HCT116 (cell line): ENCODE data around the gene AP3B1.

ENCODE experiments used
- CBX3 ChIP-seq: IDR thresholded peaks from 2 replicates; pipeline ENCODE4 v1.6.1; 2012; ENCODE audit warnings: low read depth
- CTCF ChIP-seq, 3 experiments: fragments of 200-600 bp in 1 of 3; sonication (generic) in 1 of 3; IDR thresholded peaks in 2 of 3; conservative IDR thresholded peaks in 1 of 3; 2 replicates each; pipeline ENCODE4 v1.5.1; 2012 to 2017; ENCODE audit warnings: low read depth in 2 of 3, low read length in 2 of 3, antibody characterized with exemption in 1 of 3, borderline replicate concordance in 1 of 3, control low read depth in 1 of 3, mild to moderate bottlenecking in 1 of 3, mixed read lengths in 1 of 3, mixed run types in 1 of 3, moderate library complexity in 1 of 3; ENCODE audit not compliant: insufficient read depth in 1 of 3
- ELF1 ChIP-seq: IDR thresholded peaks from 2 replicates; pipeline ENCODE4 v1.6.1; 2012; ENCODE audit warnings: low read depth, borderline replicate concordance
- EZH2 ChIP-seq: fragments of 200-600 bp; sonication (generic); IDR thresholded peaks from 2 replicates; pipeline ENCODE4 v1.6.1; 2017; ENCODE audit warnings: antibody characterized with exemption, mixed run types
- FOSL1 ChIP-seq: IDR thresholded peaks from 2 replicates; pipeline ENCODE4 v1.6.1; 2012; ENCODE audit warnings: low read depth
- MAX ChIP-seq: IDR thresholded peaks from 2 replicates; pipeline ENCODE4 v1.6.1; 2012
- POLR2A ChIP-seq: IDR thresholded peaks from 2 replicates; pipeline ENCODE4 v1.7.0; 2011; ENCODE audit warnings: borderline replicate concordance; ENCODE audit not compliant: insufficient read depth, insufficient read length; ENCODE audit errors: extremely low read depth
- POLR2AphosphoS5 ChIP-seq: IDR thresholded peaks from 2 replicates; pipeline ENCODE4 v1.6.1; 2011; ENCODE audit warnings: mild to moderate bottlenecking, low read depth, low read length, moderate library complexity
- RAD21 ChIP-seq: IDR thresholded peaks from 2 replicates; pipeline ENCODE4 v1.6.1; 2012; ENCODE audit warnings: low read depth, mild to moderate bottlenecking
- YY1 ChIP-seq: IDR thresholded peaks from 2 replicates; pipeline ENCODE4 v1.6.1; 2011; ENCODE audit warnings: low read length, low read depth, moderate library complexity, mild to moderate bottlenecking; ENCODE audit not compliant: insufficient replicate concordance; ENCODE audit errors: extremely low read depth
- ZNF274 ChIP-seq: fragments of 200-500 bp; sonication (Bioruptor generic); IDR thresholded peaks from 2 replicates; pipeline ENCODE4 v1.6.1; 2014; ENCODE audit warnings: mild to moderate bottlenecking, low read depth, low read length, inconsistent platforms

- TF ChIP-seq POLR2A (no peak), CTCF (IDR thresholded peaks at IDR 0.05 in 2 of 3, conservative IDR thresholded peaks at IDR 0.05 in 1 of 3; ENCODE audit: borderline replicate concordance in 1 of 3, insufficient read depth in 1 of 3, low read depth in 2 of 3, low read length in 2 of 3) (no peak), ZNF274 (no peak), MAX (no peak), YY1 (no peak), EZH2 (no peak), RAD21 (no peak), CBX3 (no peak), POLR2AphosphoS5 (no peak), ELF1 (no peak), FOSL1 (no peak)
Observed at GRCh38 chr5:77990020-77990419, 304.5 kb downstream of the AP3B1 start.
